GM18511 (cell line): ENCODE data around the gene ADGRL2.
A peak's percentile ranks its signal among the peaks of the same experiment; 100 is the strongest.

Experiments used
- ATAC-seq: cut with Tn5 transposase; IDR thresholded peaks from one replicate; pipeline ENCODE4 v1.9.1; 2021; ENCODE audit warnings: mild to moderate bottlenecking, moderate library complexity; ENCODE audit not compliant: unreplicated experiment

ADGRL2 gene

DNA sequence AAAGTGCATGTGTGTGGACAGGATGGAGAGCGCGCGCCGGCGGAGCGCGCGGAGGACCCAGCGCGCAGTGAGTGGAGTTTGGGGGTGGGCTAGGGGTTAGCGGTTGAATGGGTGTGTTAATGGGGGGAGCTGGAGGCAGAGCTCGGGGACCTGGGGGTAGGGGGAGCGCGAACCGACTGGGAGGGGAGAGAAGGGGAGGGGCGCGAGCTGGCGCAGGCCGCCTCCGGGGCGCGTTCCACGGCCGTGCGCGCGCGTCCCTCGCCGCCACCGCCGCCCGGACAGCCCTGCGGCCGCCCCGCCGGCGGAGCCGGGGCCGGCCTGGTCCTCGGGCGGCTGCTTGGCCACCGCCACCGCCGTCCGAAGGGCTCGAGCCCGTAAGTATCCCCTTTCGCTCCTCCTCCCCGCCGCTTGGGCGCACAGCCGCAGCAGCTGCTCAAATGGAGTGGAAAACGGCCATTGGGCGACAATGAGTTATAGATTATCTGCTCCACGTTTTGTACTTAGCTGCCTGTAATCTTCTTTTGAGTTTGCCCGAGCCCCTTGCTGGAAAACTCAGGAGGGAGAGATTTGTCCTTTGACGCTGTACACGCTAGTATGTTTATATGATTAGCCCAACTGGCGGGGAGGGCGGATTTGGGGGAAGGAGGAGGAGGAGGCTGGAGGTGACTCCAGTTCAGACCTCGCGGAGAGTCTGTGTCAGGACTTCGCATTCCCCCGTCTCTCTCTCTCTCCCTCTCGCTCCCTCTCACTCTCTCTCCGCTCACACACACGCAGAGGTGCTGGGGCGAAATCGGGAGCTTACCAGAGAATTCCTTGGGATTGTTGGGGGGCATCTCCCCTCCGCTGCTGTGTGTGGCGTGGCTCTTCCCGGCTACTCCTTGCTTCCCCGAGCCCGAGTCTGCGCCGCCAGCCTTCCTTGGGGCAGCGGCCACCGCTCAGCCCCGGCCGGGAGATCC, at the start of gene ADGRL2:
TSS of gene ADGRL2 (plus strand) at position 240 of the 956 bp plus-strand sequence. CDS start 36,051 bp downstream, outside the sequence.
- peak; percentile 59 for ATAC-seq

DNA sequence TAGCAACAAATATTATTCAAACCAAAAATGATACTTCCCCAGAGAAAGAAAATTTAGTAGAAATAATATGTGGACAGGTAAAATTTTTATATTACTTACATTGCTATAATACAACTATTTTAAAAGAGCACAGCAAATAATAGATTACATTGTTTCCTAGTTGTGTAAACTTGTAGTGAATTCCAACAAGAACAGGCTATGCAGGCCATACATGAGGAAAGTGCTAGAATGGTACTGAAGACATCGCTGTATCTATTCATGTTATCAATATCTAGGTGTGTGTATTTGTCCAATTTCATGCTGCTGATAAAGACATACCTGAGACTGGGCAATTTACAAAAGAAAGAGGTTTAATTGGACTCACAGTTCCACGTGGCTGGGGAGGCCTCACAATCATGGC, 47.9 kb upstream of the ADGRL2 start:
- no peak for ATAC-seq

DNA sequence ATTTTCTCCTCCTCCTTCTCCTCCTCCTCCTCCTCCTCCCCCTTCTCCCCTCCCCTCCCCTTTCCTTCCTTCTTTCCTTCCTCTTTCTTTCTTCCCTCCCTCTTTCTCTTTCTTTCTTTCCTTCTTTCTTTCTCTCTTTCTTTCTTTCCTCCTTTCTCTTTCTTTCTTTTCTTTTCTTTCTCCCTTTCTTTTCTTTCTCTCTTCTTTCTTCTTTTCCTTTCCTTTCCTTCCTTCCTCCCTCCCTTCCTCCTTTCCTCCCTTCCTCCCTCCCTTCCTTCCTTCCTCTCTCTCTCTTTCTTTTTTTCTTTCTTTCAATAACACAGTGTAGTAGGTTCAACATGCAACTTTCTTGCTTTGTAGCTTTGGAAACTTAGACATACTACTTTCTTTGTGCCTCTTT, 46.3 kb upstream of the ADGRL2 start:
- ATAC-seq: no peak

DNA sequence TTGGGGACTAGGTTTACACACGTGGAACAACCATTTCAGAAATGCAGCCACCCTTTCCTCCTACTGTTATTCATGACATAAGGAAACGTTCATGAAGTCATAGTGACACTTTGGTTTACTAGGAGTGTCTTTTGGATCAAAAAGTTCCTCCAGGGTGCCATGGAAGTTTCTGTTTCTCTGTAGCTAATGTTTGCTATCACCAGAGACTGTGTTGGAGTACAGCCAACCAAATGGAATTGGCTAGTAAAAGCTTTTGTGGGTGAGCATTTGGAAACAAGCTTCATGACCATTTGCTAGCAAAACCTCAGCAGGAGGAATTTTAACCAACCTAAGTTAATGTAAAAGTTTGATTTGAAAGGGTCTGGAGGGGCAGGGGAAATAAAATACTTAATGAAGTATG, 43.9 kb upstream of the ADGRL2 start:
- no peak for ATAC-seq

DNA sequence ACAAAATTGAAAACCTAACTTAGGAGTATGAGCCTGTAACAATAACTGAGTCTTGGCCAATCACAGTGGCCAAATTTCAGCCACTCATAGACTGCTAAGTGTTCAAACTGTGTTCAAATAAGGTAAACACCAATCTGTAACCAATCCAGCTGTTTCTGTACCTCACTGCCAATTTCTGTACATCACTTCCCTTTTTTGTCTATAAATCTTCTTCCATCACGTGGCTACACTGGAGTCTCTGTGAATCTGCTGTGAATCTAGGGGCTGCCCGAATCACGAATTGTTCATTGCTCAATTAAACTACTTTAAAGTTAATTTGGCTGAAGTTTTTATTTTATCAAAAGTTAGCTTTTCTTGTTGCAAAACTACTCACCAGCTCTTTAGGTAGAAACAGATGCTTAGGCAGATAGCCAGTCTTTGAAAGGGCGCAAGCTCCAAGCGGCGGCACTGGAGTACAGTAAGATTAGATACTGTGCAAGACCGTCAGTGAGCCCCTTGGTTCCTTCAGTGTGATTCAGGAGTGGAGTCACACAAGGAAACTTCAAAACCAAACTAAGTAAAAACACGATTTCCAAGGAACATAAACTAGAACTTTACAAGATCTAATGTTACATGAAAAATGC, 43.2 kb upstream of the ADGRL2 start:
- no peak for ATAC-seq

DNA sequence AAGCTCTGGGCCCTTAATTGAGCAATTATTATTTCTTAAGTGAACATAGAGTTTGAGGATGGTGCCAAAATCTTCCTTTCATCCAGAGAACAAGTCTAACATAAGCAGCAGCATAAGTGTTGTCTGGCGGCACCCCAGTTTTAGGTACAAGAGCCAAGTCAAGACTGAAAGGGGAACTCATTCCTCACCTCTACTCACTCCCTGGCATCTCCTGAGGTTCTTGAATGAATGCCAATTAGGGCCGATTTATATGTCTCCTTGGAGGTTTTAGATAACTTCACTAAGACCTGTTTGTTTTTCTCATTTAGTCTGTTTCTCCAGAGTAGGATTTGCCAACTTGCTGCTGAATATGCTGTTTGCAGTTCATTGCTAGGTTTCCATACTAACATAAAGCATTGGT, 42.6 kb upstream of the ADGRL2 start:
- no peak for ATAC-seq

DNA sequence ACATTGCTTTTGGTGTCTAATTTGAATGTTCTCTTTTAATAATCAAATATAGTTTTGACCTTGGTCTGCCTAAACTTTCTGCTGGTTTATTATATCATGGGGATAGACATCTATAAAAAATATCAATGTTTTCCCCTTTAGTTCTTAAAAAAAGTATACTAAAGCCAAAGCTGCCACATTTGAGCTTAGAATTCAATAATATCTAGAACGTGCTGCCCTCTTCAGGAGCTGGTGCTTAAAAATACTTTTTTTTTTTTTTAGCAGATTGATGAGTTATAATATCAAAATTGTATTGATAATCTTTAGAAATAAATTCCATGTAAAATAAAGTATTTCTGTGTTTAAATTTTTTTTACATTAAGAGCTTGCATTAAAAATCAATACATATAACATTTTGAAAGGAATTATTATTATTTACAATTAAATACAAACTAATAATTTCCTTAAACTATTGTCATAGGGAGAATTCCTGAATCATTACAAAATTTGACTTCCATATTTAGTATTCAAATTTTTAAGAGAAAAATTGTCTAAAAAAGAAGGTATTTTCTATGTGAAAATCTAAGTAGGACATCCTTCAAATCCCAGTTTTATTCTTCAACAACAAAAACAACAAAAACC, 40.1 kb upstream of the ADGRL2 start:
- no peak for ATAC-seq

DNA sequence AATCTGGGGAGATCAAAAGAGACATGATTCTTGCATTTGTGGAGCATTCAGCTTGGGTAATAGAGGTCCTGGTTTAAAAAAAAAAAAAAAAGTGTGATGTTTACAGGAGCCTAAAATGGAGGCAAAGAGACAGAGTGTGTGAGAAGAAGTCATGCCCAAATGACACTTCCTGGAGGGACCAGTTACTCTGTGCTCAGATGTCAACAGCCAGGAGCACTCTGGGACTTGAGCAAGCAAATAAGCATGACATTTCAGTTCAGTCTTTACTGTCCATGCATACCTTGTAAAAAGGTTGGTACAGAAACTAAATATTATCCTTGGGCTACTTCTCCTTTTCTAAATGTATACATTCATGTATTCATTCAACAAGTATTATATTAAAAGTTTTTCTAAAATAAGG, 25.2 kb upstream of the ADGRL2 start:
- ATAC-seq: no peak

DNA sequence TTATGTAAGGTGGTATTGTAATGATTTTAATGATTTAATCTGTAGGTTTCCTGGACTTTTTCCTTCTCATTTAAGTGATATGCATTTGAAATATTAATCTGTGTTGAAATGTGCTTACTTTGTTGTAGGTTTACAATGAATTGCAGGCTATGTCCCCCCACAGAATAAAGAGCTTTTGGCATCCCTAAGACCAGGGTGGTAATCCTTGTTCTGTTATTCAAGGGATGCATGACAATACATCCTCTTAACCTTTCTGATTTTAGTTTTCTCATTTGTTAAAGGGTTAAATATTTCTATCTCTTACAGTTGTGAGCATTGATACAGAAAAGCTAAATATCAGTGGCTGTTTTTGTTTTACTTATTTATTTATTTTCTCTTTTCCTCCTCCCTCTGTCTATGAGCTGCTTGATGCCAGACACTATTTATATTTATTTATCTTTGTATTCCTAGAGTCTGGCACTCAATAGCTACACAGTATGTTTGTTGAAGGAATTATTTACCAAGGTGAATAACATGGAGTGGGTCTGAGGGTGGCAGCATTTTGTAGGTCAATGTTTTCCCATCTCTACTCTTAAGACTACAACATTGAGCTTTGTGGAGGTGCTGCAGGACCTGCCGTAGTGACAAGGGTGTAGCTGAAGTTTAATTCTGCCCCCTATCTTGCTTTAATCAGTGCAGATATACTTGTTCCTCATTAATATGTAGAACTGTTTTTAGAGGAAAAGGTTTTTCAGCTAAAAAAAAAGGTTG, 19.9 kb upstream of the ADGRL2 start:
- ATAC-seq: no peak

DNA sequence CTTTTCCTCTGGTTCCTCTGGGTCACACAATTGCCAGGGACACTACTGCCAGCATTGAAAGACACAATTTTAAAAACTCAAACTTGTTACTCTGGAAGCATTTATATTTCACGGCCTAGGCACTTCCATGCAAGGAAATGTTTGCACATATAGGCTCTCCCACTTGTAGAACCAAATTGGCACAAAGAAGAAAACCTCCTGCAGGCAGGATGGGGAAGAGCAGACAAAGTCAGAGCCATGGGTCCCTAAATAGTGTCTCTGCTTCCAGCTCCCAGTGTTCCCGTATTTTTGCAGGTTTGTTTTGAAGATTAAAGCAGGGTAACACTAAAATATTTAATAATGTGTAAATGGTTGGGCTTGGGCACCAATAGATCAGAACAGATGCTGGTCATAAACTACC, 19.0 kb upstream of the ADGRL2 start:
- no peak for ATAC-seq

DNA sequence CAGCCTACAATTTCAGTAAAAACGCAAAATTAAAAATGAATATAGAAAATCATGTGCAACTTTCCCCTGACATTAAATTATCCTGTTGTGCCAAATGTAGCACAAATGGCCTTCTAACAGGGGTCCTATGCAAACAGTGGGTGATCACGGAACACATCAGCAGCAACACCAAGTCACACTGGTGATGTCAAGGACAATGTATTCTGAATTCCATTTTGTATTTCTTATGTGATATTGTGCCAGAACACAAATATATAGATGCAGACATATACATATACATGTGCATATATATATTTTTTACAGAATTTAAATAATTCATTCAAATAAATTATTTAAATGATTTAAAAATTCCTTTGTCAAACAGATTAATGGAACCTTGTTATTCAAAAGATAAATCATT, 8.6 kb upstream of the ADGRL2 start:
- ATAC-seq: no peak

DNA sequence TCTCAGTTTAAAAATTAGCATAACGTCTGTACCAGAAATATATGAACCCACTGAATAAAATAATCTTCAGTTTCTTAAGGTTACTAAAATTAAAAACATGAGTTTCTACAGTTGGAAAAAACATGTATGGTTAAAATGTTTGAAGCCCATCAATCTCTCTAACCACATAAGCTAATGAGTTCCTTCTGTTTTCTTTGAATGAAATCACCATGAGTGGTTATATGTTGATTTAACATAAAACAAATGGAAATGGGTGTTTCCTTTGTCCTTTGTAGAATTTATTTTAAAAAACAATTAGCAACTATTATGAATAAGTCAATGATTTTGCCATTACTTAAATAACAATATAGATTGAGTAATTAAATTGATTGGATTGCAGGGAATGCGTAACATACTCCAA, 3.0 kb upstream of the ADGRL2 start:
- no peak for ATAC-seq

DNA sequence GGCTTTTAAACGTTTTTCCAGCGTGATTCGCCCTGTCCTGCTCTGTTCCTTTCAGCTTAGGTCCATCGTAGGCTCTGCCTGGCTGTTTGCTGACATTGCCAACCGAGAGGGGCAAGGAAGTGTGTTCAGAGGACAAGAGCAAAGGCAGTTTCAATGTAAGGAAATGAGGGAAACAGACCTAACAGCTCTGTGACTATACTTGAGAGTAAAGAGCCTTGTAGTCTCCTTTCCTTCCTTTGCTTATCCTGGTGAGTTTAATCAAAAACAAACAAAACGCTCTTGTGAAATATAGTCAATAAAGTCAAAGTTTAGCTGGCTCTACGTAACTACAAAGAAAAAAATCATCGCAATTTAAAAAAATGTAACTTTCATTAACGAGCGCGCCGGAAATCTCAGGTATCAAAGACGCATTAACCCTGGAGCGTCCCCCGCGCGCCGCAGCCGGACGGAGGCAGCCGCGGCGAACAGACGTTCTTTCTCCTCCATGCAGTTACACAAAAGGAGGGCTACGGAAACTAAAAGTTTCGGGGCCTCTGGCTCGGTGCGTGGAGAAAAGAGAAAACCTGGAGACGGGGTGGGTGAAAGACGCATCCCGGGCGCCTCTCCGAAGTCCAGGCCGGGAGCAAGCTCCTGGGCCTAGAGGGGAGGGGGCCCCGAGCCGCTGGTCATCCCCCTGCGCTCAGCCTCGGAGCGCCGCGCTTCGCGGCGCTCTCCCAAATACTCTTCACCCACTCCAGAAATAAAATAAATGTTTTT, 617 bp upstream of the ADGRL2 start:
- ATAC-seq: no peak

DNA sequence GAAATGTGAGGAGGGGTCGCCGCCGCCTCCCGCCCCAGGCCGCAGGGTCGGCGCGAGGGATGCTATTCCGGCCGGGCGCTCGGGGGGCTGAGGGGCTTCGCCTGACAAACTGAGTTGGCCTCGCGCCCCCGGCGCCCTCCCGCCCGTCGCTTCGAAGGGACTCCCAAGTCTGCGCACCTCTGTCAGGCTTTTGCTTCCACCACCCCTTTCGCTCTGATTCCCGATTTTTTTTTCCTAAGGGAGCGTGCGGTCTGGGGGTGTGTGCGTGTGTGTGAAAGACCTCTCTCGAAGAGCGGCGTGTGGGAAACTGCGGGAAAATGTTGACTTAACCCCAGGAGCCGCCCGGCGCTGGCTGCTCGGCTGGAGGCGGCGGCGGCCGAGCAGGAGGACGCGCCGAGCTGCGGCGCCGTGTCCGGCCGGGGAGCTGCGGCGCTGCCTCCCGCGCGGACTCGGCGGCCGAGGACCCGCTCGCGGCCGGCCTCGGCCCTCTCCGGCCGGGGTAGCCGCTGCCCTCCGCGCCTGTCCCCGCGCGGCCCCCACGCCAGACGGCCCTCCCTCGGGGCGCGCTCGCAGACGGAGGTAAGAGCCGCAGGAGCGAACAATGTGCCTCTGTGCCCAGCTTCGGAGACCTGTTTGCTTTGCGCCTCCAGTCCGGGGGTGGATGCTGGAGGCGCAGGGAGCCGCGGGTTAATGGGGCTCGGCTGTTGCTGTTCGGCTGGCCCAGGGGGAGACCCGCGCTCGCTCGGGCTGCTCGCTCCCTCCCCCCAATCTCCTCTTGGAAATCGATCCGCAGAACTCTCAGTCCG, 1.1 kb downstream of the ADGRL2 start:
- peak; percentile 37 for ATAC-seq

DNA sequence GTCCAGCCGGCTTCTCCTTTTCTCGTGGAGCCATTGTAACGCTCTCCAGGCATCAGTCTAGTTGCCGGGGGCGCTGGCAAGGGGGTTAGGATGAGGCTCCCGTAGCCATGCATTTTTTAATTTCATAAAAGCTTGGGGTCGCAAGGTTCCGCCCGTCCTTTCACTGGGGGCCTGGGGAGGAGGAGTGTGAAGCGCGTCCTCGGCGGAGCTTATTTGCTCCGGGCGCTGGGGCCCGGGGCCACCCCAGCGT, 1.6 kb downstream of the ADGRL2 start:
- ATAC-seq: no peak

DNA sequence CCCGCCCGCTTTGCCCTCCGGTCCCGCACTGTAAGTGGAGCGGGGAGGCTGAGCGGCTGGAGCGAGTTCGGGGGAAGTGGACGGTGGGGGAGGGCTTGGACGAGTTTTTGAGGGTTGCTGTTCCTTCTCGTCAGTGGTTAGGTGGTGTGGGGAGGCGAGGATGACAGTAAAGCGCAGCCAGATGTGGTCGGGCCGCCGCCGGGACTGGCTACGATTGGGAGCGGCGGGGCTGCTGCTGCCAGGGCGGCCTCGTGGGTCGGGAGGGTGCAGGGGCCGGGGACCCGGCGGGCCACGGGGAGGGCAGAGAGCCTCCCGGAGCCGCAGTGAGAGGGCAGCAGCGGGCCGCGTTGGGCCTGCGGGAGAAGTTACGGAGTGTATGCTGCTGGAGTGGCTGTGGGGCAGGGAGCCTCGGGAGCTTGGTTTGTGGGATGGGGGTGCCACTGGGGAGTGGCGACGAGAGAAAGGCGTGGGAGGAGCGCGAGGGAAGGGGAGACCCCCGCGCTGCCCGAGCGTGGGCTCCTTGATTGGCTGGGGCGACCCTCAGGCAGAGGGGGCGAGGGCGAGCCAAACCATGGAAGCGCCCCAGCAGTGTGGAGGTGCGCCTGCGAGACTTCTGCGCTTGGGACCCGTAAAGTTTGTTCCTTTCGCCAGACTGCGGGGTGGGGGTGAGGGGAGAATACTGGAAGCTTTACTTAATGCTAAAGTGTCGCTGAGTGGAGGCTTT, 2.1 kb downstream of the ADGRL2 start:
- ATAC-seq: no peak

DNA sequence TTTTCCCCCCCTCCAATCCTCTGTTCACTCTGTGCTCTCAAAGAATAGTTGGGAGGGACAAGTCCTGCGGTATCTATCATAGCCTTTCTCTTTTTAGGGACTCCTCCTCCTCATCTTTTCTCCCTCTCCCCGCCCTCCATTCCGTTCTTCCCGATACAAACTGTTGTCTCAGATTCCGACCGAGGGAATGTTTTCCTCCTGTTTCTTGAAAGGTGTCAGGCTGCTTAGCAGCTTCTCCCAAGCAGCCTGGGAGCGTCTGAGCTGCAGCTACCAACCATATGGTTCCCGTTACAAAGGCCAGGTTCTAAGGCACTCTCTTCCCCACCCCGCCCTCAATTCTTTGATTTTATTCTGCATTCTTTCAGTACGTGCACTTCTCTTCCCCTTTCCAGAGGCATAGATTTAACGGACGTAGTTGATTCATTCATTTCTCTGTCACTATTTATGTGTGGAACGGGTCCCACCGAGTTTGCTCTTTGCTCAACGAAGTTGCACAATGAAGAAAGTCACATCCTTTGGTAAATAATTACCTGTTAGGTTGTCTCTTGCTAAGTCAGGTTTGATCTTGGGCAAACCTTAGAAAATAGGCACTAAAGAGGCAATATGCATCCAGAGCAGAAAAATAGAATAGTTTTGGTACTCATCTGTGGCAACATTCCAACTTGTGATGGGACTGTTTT, 2.8 kb downstream of the ADGRL2 start:
- no peak for ATAC-seq

DNA sequence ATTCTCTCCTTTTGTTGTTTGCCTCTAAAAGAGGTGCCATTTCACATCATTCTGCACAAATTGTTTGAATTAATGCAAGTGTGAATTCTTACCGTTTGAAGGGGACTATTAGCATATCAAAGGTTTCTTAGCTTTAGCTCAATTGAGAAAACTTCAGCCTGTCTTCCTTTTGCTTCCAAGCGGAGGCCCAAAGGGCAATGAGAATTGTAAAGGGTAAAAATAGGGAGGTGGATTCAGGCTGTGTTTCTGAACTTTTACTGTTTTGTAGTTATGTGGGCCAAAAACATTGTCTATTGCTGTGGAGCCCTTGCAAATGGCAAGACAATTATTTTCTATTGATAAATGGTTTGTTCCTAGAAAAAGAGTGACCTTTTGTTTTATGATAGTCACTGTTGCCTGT, 3.6 kb downstream of the ADGRL2 start:
- ATAC-seq: no peak
